Neural crest cell (in vitro differentiated cells): Measurements from ENCODE around the gene AAR2. TPM values are rescaled to one million over a fixed set of nuclear protein-coding genes. Genes with fewer than 3 reads are reported as not detected.

Source experiments
- DNase-seq: peaks from one replicate; pipeline ENCODE4 v3.0.0; 2021; ENCODE audit warnings: low read depth, mixed read lengths, low spot score
- H3K27ac Mint-ChIP-seq: one replicate; pipeline ENCODE4 v1.8.0; 2021; ENCODE audit warnings: mild to moderate bottlenecking, mixed read lengths; ENCODE audit not compliant: unreplicated experiment
- H3K27me3 Mint-ChIP-seq: 2 replicates; pipeline ENCODE4 v1.8.0; 2021; ENCODE audit warnings: low read depth, mild to moderate bottlenecking, mixed read lengths
- H3K36me3 Mint-ChIP-seq: 2 replicates; pipeline ENCODE4 v1.8.0; 2021; ENCODE audit warnings: low read depth, mild to moderate bottlenecking, mixed read lengths
- H3K4me1 Mint-ChIP-seq: 2 replicates; pipeline ENCODE4 v1.8.0; 2021; ENCODE audit warnings: mixed read lengths
- H3K4me3 Mint-ChIP-seq: one replicate; pipeline ENCODE4 v1.8.0; 2021; ENCODE audit warnings: mild to moderate bottlenecking, mixed read lengths
- H3K9me3 Mint-ChIP-seq: 2 replicates; pipeline ENCODE4 v1.8.0; 2021; ENCODE audit warnings: mixed read lengths
- CTCF ChIP-seq: fragments of 200-600 bp; sonication (generic); conservative IDR thresholded peaks from 2 replicates; pipeline ENCODE4 v1.5.0; 2021; ENCODE audit warnings: antibody characterized with exemption, mild to moderate bottlenecking
- total RNA-seq: library from RNA; stranded (reverse); gene quantifications from 2 replicates; pipeline ENCODE4 v1.2.1, GENCODE V29; 2021

AAR2 gene
- total RNA-seq, 1 donor from 2014 or later = 33.0 TPM

DNA sequence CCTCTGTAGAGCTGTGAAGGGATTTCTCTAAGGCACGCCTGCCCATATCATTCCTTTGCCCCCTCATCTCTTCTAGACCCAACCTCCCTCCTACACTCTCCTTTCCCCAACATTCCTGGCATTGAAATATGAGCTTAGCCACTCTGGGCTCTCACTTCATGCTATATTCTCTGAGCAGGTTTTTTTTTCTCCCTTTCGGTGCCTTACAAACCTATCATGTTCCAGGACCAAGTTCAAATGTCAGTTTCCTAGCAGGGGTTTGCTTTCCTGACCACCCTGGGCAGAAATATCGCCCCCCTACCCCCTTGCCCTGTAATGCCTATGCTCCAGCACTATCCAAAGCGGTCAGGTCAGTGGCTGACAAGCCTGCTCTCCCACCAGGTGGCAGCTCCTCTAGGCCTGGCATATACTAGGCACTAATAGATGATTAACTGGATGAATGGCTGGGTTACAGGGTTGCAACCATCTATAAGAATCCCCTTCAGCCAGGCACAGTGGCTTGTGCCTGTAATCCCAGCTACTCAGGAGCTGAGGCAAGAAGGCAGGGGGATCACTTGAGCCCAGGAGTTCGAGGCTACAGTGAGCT lies 25.7 kb upstream of the AAR2 start:
- H3K36me3 Mint-ChIP-seq = no peaks in the 10 kb centered on the region
- H3K4me1 Mint-ChIP-seq = no peaks in the 10 kb centered on the region
- H3K27me3 Mint-ChIP-seq = no peaks in the 10 kb centered on the region
- no peak overlapping the region for H3K4me3 Mint-ChIP-seq
- no peak overlapping the region for H3K27ac Mint-ChIP-seq
- no peak for DNase-seq
- no peak for TF ChIP-seq CTCF
- H3K9me3 Mint-ChIP-seq = no peaks in the 10 kb centered on the region

- TF ChIP-seq CTCF = no peak
- Mint-ChIP-seq H3K36me3 (no peaks in the 10 kb centered on the region), H3K9me3 (no peaks in the 10 kb centered on the region), H3K27me3 (no peaks in the 10 kb centered on the region), H3K4me1 (peaks cover 2% of the 10 kb centered on the region), H3K27ac (no peak overlapping the region), H3K4me3 (no peak overlapping the region)
- no peak for DNase-seq
These were observed 22.9 kb upstream of the AAR2 start for GRCh38 chr20:36213362-36213761.

DNA sequence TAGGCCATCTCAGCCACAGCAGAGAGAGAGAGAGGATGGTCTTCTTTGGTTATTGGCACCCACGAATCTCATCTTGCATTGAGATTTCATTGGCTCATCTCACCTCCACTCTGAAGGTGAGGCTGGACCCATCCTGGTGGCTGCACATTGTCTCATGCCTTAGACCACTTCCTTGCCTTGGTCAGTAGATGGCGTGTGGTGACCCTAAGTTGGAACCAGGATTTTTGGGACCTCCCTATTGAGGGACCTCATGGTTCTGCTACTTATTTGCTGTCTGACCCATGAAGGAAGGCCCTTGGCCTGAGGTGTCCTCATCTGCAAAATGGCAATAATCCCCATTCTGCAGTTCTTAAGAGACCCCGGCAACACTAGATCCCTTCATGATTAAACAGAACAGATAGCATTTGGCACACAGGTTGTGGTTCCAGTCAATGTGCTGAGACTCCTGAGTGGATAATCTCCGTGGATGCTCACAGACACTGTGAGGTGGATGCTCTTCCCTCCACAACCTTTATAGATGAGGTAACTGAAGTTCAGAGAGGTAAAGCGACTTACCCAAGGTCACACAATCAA lies 21.5 kb upstream of the AAR2 start:
- no peak for DNase-seq
- H3K4me1 Mint-ChIP-seq = peaks cover 6% of the 10 kb centered on the region
- H3K9me3 Mint-ChIP-seq = no peaks in the 10 kb centered on the region
- H3K4me3 Mint-ChIP-seq = no peak overlapping the region
- TF ChIP-seq CTCF = peak; percentile 65
- H3K27me3 Mint-ChIP-seq = no peaks in the 10 kb centered on the region
- H3K27ac Mint-ChIP-seq = no peak overlapping the region
- H3K36me3 Mint-ChIP-seq = no peaks in the 10 kb centered on the region

GRCh38 chr20:36215778-36216177 lies 20.5 kb upstream of the AAR2 start:
- H3K9me3 Mint-ChIP-seq = no peaks in the 10 kb centered on the region
- H3K27me3 Mint-ChIP-seq = no peaks in the 10 kb centered on the region
- H3K36me3 Mint-ChIP-seq = no peaks in the 10 kb centered on the region
- H3K27ac Mint-ChIP-seq = no peak overlapping the region
- no peak overlapping the region for H3K4me3 Mint-ChIP-seq
- peaks cover 6% of the 10 kb centered on the region for H3K4me1 Mint-ChIP-seq
- no peak for TF ChIP-seq CTCF
- DNase-seq = no peak

DNA sequence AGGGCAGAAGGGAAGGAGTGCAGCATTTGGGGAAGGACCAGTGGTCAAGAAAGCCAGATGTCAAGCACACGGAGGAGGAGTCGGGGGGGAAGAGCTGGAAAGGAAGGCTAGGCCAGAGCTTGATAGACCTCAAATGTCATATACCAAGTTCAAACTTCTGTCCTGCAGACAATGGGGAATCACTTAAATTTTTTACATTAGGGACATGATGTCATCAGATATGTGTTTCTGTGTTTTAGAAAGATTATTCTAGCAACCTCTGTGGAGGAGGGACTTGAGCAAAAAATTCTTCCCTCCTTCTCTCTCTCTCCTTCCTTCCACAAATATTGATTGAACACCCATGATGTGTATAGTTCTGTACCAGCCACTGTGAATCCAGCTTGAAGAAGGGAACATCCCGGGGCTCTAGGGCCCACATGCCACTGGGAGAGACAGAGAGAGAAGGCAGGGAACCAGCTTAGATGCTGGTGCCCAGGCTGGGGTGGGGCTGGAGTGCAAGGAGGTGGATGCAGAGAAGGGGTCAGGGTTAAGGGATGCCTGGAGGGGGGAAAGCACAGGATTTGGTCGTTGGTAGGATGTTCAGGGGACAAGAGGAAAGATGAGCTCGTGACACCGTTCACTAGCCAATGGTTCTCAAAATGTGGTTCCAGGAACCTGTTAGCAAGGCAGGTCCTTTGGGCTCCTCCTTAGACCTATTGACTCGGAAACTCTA lies 19.8 kb upstream of the AAR2 start:
- H3K27me3 Mint-ChIP-seq = no peaks in the 10 kb centered on the region
- peaks cover 6% of the 10 kb centered on the region for H3K4me1 Mint-ChIP-seq
- H3K36me3 Mint-ChIP-seq = no peaks in the 10 kb centered on the region
- no peak for TF ChIP-seq CTCF
- H3K27ac Mint-ChIP-seq = no peak overlapping the region
- DNase-seq = no peak
- H3K4me3 Mint-ChIP-seq = no peak overlapping the region
- no peaks in the 10 kb centered on the region for H3K9me3 Mint-ChIP-seq
